Superior temporal gyrus (tissue), 1 donor: ENCODE measurements around the gene SNED1.

Experiments
- DNase-seq: peaks from one replicate; pipeline ENCODE4 v3.0.0-alpha.2; 2016; ENCODE audit errors: extremely low spot score

SNED1 gene

DNA sequence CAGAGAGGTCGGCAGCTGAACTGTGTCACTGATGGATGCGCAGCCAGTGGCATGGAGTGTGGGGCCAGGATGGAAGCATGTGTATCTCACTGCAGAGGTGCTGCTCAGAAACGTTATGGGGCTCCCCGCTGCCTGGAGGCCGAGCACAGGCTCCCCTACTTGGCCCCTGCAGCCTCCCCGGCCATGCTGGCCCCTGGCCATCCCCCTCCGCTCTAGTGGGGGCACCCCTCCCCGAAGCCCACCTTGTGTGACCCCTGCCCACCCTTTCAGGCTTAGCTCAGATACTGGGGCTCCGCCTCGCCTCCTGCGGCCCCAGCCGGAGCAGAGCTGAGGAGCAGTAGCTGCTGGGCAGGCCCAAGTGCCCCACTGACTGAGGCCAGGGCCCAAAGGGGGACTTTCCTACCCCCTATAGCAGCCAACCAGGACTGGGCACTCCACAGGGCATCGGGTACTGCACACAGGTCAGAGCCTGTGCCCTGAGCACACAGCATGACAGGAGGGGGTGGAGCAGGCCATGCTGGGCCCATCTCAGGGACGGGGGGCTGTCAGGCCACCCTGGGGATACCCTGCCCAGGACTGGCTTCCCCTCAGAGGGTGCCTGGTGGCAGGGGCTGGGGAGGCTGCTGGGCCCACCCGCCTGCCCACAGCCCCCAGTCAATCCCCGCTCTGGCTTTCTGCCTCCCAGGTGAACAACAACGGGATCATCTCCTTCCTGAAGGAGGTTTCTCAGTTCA lies 31.3 kb downstream of the SNED1 start:
- no peak for DNase-seq

DNA sequence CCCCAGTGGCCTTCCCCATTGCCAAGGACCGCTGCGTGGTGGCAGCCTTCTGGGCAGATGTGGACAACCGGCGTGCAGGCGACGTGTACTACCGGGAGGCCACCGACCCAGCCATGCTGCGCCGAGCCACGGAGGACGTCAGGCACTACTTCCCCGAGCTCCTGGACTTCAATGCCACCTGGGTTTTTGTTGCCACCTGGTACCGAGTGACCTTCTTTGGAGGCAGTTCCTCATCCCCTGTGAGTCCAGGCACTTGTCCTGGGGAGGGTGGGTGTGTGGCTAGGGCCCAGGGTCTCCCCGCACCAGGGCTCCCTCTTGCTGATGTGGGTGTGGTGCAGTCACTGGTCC lies 31.9 kb downstream of the SNED1 start:
- no peak for DNase-seq

DNA sequence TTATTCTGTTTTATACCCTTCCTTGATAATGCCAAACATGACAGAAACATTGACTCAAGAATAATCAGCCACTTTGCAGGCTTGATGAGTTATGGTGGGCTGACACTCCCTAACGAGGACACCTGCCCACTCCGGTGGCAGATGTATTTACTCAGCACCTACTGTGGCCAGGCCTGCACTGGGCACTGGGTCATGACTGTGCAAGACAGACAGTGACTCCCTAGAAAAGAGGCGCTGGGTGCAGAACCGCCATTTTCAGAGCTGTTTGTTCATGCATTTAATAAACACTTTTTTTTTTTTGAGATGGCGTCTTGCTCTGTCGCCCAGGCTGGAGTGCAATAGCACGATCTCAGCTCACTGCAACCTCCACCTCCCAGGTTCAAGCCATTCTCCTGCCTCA lies 32.5 kb downstream of the SNED1 start:
- no peak for DNase-seq

DNA sequence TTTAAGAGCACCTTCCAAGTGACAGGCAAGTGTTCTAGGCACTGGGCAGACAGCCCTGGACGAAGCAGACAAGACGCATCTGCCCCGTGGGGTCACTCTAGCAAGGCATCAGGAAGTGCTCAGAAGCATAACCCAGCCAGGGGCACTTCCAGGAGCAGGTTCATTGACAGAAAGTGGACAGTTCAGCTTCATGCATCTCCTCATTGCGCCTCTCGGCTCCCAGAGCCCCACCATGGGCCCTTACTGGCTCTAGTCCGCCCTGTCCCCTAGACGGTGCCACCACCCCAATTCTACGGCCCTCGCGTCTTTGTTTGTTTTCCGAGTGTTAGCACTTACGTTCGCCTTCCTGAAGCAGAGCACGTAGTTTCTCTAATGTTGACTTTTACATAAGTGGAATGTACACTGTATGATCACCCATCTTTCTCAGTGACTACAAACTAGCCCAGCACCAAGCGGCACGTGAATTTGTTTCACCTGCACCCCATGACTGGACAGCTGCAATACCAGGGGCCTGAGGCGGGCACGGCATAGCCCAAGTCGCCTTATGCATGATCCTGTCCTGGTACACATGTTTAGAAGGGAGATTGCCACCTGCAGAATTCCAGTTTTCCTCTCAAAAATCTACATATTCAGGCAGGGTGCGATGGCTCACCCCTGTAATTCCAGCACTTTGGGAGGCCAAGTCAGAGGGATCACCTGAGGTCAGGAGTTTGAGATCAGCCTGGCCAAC lies 33.2 kb downstream of the SNED1 start:
- no peak for DNase-seq

DNA sequence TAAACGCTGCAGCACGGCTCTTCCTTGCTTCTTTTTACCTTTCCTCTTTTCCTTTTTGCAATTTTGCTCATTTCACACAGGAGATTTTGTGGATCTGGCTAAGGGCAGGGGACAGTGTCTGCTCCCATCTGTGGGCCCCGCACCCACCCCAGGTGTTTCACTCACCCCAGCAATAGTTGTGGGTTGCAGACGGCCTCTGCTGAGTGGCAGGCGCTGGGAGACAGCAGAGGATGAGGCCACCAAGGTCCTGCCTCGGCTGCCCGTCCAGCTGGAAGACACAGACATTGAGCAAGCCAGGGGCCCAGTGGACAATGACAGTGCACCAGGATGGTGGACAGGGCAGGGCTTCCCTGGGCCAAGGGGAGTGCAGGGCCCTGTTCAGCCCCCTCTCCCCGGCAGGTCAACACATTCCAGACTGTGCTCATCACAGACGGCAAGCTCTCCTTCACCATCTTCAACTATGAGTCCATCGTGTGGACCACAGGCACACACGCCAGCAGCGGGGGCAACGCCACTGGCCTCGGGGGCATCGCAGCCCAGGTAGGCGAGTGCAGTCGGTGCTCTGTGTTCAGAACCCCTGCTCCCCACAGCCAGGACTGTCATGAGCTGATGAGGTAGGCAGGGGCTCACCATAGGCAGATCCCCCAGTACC lies 35.0 kb downstream of the SNED1 start:
- no peak for DNase-seq

DNA sequence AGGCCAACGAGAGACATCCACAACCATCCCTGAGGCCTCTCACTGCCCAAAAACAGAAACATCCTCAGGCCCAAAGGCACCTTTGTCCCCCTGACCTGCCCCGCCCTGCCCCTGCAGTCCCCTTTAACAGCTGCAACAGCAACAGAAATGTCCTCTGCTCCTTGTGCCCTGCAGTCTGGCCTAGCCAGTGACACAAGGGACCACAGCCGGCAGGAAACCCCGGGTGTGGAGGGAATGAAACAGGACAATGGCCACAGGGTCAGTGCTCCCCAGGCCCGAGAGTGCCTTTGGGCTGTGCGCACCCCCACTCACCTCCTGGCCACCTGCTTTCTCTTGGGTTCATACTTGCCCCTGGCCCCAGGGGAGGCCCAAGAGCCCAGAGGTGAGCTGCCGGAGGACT lies 35.6 kb downstream of the SNED1 start:
- DNase-seq = no peak

DNA sequence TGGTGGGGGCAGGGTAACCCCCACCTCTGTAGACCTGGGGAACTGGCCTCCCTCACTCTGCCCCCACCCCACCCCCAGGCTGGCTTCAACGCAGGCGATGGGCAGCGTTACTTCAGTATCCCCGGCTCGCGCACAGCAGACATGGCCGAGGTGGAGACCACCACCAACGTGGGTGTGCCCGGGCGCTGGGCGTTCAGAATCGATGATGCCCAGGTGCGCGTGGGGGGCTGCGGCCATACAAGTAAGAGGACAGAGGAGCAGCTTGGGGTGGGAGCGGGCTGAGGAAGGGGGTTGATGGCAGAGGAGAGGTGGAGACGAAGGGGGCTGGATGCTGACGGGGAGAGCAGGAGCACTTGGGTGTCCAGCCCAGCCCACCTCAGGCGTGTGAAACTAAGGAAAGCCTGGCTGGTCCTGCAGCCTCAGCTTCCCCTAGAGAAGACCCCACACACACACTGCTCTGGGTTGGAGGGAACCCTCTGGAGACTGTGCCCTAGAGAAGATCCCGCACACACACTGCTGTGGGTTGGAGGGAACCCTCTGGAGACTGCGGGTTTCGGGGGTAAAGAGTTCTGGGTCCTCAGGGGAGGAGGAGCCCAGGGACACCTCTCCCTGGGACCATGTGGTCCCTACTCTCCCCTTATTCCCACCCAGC lies 36.2 kb downstream of the SNED1 start:
- no peak for DNase-seq

DNA sequence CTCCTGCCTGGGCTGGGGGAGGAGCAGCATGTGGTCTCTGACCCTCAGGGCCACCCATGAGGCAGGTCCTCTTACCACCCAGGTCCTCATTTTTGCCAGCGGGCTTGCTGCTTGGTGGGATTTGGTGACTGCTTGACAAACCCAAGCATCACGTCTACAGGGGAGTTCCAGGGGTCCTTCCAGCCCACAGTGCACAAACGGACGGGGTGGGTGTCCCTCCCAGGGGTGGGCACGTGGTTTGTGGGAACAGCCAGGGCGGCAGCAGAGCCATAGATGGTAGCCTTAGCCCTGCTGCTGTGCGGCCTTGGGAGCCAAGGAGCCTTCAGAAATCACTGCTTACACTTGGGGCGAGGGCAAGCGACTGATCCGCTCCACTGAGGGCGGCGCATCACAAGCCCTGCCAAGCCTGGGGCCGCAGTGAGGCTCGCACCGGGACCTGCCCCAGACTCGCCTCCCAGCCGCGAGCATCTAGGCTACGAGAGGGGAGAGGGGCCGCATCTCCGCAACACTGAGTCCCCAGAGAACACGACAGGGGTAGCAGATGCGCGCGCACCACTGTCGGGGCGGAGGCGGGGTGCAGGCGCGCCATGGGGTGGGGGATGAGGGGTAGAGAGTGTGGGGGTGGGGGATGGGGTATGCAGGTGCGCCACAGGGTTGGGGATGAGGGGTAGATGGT lies 36.9 kb downstream of the SNED1 start:
- no peak for DNase-seq

DNA sequence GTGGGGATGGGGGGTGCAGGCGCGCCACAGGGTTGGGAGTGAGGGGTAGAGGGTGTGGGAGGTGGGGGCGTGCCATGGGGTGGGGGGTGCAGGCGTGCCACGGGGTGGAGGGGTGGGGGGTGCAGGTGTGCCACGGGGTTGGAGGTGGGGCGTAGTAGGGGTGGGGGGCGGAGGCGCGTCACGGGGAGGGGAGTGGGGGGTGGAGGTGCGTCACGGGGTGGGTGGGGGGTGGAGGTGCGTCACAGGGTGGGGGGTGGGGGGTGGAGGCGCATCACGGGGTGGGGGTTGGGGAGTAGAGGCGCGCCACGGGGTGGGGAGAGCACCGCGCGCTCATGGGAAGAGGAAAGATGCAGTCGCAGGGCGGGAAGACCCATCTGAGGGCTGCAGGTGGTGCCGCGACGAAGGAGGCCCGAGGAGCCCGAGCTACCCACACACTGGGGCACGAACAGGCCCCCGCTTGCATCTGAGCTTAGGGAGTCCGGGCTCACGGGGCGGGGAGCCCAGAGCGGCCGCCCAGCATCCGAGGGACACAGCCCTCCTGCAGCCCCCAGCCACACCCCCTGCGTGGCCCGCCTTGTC lies 37.5 kb downstream of the SNED1 start:
- no peak for DNase-seq

DNA sequence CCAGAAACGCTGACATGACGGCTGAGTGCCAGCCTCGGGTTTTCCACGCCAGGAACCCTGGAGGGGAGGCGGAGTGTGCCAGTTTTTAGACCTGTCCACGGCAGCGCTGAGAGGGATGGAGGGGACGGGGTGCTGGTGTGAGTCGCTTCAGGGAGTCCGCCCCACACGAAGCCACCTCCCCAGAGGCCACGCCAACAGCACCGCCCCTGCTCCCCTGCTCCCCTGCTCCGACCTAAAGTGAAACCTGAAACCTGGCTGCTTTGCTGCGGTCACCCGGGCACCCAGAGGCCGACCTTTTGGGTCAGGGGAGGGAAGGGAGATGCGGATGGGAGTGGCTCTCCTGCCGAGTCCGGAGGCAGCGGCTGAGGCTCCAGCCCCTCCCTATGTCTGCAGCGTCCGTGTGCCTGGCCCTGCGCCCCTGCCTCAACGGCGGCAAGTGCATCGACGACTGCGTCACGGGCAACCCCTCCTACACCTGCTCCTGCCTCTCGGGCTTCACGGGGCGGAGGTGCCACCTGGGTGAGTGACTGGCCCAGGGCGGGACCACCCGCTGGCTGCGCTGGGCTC lies 38.1 kb downstream of the SNED1 start:
- DNase-seq = no peak

DNA sequence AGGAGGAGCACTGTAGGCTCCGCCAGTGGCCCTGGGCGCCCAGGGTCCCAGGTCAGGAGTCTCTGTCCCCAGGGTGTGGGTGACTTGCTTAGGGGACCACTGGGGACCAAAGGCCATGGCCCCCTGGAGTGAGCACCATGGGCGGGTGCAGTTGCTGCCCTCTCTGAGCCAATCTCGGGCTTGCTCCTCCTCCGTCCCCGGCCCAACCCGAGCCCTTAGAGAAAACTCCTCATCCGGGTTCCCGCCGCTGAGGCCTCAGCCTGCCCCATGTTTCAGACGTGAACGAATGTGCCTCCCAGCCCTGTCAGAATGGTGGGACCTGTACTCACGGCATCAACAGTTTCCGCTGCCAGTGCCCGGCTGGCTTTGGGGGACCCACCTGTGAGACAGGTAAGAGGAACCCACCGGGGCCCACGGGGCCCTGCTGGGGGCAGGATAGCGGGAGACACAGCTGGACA lies 38.6 kb downstream of the SNED1 start:
- no peak for DNase-seq

DNA sequence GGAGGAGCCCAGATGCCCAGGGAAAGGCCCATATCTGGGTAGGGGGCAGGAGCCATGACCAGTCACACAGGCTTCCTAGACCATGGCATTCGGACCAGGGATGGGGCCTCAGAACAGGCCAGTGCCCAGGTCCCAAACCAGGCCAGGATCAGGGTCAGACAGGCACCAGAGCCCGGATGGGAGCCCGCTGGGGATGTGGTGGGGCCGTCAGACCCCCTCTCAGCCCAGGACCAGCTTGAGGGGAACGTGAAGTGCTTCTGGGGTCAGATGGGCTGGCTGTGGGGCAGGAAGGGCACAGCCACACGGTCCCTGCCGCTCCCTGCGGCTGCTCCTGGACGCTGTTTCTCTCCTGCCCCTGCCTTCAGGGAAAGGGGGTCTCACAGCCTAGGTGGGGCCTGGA lies 39.1 kb downstream of the SNED1 start:
- DNase-seq = no peak

DNA sequence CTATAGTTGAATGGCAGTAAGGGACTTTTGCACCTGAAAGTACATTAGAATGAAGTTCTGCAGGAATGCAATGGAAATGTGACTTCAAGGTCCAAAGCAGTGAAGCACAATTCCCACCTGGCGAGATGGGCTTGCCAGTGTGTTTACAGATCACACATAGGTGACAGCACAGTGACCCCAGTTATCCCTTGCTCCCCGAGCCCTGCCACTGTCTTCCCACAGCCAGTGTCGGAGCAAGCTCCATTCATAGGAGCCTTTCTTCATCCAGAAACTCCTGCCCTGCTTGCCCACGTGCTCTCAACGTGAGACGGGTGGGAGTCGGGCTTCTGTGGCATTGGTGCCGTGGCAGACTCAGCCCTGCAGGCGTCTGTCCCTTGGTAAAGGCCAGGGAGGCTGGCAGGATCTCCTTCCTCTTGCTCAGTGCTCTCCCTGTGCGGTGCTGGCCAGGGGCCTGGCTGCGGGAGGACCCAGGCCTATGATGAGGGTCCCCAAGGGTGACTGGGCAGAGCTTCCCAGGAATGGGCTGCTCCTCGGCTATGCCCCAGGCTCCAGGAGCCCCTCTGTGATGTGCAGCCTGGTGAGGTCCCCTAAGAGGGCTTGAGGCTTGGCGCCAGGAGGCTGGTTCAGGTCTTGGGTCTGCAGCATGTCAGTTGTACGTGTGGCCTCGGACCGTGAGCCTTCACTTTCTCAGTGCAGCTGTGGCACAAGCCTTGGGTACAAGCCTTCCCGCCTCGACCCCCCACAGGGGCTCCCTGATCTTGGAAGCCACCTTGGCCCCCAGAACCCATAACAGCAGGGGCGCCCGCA lies 40.2 kb downstream of the SNED1 start:
- no peak for DNase-seq

DNA sequence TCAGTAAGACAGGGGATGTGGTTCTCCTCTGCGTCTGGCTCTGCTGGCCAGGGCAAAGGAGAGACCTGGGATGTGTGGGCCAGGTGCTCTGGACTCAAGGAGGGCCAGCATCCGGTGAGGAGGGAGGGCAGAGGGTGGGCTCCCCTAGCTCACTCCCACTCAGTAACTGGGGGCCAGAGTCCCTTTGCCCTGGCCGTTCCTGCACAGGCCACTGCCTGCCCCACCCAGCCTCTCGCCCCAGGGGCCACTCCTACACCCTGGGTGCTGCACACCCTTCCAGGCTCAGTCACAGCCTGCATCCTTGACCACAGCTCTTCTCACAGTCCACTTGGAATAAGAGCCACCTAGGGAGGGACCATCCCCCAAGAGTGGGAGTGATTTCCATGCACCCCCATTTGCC lies 41.0 kb downstream of the SNED1 start:
- DNase-seq = no peak

DNA sequence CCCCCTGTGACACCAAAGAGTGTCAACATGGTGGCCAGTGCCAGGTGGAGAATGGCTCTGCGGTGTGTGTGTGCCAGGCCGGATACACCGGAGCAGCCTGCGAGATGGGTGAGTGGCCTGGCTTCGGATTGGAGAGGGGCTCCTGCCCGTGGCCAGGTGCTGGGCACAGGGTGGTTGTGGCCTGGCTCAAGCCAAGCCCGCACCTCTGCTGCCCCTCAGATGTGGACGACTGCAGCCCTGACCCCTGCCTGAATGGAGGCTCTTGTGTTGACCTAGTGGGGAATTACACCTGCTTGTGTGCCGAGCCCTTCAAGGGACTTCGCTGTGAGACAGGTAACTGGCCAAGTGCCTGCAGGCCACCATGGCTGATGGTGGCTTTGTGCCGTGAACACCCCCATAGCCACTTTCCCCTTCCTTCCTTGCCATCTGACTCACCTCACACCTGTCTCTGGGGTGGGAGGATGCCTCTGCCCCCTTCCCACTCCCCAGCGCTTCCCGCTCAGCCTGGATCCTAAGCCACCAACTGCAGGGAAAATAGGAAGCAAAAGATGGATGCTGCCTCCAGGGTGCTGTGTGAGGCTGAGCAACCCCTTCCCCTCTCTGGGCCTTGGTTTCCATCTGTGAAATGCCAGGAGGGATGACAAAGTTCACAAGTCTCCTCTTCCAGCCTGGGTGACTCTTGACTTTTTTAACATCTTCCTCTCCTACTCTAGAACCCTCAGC lies 41.8 kb downstream of the SNED1 start:
- DNase-seq = no peak

DNA sequence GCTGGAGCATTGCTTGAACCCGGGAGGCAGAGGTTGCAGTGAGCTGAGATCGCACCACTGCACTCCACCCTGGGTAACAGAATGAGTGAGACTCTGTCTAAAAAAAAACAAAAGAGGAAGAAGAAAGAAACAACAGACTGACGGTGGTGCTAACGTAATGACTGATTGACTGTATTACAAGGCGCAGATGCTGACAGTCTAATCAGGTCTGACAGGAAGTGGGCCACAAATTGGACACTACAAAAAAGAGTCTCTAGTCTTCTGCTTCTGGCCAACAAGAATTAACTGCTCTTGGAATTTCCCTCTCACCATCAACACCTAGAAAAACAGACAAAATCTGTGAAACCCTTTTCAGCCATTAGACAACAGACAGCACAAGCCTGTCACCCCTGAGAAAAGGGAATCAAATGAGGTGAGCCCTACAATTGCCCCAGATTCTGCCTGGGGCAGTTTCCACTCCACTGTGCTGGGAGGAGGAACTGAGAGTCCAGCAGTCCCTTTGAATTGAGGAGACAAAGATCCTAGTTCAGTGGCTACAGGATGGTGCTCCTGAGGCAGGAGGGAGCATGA lies 43.3 kb downstream of the SNED1 start:
- no peak for DNase-seq

DNA sequence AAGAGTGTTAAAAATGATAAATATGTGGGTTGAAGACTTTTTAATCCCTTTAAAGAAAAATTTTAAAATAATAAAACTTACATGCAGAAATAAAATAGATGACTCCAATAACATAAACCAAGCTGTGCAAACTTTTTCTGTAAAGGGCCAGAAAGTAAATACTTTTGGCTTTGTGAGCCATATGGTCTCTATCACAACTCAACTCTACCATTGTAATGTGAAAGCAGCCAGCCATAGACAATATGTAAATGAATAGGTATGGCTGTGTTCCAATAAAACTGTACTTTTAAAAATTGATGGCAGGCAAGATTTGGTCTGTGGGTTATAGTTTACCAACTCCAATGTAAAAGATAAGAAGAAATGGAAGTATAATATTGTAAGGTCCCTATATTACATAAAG lies 45.2 kb downstream of the SNED1 start:
- DNase-seq = no peak

DNA sequence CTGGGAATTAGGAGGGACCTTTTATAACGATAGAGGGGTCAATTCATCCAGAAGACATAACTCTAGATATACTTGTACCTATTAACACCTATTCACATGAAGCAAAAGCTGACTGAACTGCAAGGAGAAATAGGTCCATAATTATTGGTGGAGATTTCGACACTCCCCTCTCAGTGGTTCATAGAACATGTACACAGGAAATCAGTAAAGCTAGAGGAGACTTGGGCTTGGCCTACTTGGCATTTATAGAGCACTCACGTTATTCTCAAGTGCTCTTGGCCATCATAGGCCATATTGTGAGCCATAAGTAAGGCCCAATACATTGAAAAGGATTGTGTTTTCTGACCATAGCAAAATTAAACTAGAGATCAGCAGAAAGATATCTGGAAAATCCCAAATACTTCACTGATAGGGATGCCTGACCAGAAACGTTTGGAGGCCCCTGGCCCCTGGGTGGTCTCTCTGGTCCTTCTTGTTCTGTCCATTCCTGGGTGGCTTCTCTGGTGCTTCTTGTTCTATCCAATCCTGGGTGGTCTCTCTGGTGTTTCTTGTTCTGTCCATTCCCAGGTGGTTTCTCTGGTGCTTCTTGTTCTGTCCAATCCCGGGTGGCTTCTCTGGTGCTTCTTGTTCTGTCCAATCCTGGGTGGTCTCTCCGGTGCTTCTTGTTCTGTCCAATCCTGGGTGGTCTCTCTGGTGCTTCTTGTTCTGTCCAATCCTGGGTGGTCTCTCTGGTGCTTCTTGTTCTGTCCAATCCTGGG lies 49.0 kb downstream of the SNED1 start:
- DNase-seq = no peak
